Measurements from ENCODE around the gene MAN2A1.

The MAN2A1 gene

DNA sequence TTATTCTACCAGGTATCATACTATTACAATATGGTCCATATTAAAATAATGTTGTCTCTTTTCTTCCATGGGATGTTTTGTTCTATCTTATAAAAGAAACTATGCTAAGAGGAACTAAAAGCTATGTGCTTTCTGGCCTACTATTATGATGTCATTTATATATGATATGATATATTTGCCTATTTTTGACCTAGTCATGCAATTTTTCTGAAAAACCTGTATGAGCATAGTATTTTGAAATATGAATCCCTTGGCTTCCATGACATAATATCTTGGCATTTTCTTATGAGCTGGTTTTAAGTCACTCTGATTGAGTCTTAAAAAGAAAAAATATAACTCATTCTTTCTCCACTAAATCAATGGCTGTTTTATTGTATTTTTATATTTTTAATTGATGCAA lies 60.7 kb downstream of the MAN2A1 start (continued):
- TF ChIP-seq, protein P1, sequence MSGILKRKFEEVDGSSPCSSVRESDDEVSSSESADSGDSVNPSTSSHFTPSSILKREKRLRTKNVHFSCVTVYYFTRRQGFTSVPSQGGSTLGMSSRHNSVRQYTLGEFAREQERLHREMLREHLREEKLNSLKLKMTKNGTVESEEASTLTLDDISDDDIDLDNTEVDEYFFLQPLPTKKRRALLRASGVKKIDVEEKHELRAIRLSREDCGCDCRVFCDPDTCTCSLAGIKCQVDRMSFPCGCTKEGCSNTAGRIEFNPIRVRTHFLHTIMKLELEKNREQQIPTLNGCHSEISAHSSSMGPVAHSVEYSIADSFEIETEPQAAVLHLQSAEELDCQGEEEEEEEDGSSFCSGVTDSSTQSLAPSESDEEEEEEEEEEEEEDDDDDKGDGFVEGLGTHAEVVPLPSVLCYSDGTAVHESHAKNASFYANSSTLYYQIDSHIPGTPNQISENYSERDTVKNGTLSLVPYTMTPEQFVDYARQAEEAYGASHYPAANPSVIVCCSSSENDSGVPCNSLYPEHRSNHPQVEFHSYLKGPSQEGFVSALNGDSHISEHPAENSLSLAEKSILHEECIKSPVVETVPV (CRISPR knock-in tag; IDR thresholded peaks at IDR 0.05): no peak
- TF ChIP-seq TOX (CRISPR knock-in tag; IDR thresholded peaks at IDR 0.05; ENCODE audit: borderline replicate concordance) (no peak), CSDC2 (CRISPR knock-in tag; IDR thresholded peaks at IDR 0.05) (no peak), ISL1 (CRISPR knock-in tag; IDR thresholded peaks at IDR 0.05) (no peak), ZFP30 (CRISPR knock-in tag; IDR thresholded peaks at IDR 0.05) (no peak), GLIS3 (CRISPR knock-in tag; IDR thresholded peaks at IDR 0.05) (no peak)

DNA sequence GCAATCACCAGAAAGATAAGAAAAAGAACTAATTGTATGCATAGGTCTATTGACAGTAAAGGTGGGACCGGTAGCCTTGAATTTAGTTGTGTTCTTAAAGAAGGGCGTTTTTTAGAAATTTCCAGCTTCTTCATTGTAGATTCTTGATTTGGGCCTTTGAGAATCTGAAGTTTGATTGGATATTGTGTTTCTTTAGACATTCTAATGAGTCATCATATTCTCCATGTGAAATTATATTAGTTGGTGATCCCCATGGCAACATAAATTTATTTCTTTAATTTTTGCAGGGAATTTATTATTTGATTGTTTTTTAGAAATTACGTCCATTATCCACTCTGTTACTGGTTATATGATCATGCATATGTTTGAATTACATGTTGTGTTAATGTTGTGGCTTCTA lies 63.6 kb downstream of the MAN2A1 start:
- ATAC-seq: peak; percentile 43; the same call in 1 of the 3 replicates
- TF ChIP-seq SNAI2 (CRISPR knock-in tag; IDR thresholded peaks at IDR 0.05): no peak
- no peak for TF ChIP-seq ZFP3 (CRISPR knock-in tag; IDR thresholded peaks at IDR 0.05)
- TF ChIP-seq ZC3H10 (CRISPR knock-in tag; IDR thresholded peaks at IDR 0.05): no peak
- TF ChIP-seq, protein P2, sequence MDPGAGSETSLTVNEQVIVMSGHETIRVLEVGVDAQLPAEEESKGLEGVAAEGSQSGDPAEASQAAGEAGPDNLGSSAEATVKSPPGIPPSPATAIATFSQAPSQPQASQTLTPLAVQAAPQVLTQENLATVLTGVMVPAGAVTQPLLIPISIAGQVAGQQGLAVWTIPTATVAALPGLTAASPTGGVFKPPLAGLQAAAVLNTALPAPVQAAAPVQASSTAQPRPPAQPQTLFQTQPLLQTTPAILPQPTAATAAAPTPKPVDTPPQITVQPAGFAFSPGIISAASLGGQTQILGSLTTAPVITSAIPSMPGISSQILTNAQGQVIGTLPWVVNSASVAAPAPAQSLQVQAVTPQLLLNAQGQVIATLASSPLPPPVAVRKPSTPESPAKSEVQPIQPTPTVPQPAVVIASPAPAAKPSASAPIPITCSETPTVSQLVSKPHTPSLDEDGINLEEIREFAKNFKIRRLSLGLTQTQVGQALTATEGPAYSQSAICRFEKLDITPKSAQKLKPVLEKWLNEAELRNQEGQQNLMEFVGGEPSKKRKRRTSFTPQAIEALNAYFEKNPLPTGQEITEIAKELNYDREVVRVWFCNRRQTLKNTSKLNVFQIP (CRISPR knock-in tag; IDR thresholded peaks at IDR 0.05; ENCODE audit: borderline replicate concordance, low read depth): no peak
- TF ChIP-seq, protein P1 (CRISPR knock-in tag; IDR thresholded peaks at IDR 0.05): no peak
- TF ChIP-seq ARNTL (CRISPR knock-in tag; IDR thresholded peaks at IDR 0.05; ENCODE audit: borderline replicate concordance, low read depth): no peak
- no peak for TF ChIP-seq BACH2 (CRISPR knock-in tag; IDR thresholded peaks at IDR 0.05; ENCODE audit: borderline replicate concordance)
- TF ChIP-seq TCF4 (CRISPR knock-in tag; IDR thresholded peaks at IDR 0.05; ENCODE audit: borderline replicate concordance): no peak
- TF ChIP-seq, protein P3, sequence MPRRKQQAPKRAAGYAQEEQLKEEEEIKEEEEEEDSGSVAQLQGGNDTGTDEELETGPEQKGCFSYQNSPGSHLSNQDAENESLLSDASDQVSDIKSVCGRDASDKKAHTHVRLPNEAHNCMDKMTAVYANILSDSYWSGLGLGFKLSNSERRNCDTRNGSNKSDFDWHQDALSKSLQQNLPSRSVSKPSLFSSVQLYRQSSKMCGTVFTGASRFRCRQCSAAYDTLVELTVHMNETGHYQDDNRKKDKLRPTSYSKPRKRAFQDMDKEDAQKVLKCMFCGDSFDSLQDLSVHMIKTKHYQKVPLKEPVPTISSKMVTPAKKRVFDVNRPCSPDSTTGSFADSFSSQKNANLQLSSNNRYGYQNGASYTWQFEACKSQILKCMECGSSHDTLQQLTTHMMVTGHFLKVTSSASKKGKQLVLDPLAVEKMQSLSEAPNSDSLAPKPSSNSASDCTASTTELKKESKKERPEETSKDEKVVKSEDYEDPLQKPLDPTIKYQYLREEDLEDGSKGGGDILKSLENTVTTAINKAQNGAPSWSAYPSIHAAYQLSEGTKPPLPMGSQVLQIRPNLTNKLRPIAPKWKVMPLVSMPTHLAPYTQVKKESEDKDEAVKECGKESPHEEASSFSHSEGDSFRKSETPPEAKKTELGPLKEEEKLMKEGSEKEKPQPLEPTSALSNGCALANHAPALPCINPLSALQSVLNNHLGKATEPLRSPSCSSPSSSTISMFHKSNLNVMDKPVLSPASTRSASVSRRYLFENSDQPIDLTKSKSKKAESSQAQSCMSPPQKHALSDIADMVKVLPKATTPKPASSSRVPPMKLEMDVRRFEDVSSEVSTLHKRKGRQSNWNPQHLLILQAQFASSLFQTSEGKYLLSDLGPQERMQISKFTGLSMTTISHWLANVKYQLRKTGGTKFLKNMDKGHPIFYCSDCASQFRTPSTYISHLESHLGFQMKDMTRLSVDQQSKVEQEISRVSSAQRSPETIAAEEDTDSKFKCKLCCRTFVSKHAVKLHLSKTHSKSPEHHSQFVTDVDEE (CRISPR knock-in tag; IDR thresholded peaks at IDR 0.05): no peak
- no peak for TF ChIP-seq PPARA (CRISPR knock-in tag; IDR thresholded peaks at IDR 0.05; ENCODE audit: borderline replicate concordance)
- no peak for TF ChIP-seq CSDC2 (CRISPR knock-in tag; IDR thresholded peaks at IDR 0.05)
- no peak for TF ChIP-seq ESRRG (CRISPR knock-in tag; IDR thresholded peaks at IDR 0.05)
- TF ChIP-seq GLIS3 (CRISPR knock-in tag; IDR thresholded peaks at IDR 0.05): no peak
- TF ChIP-seq ZFP30 (CRISPR knock-in tag; IDR thresholded peaks at IDR 0.05): no peak
- no peak for TF ChIP-seq ZNF70 (CRISPR knock-in tag; IDR thresholded peaks at IDR 0.05)
- no peak for TF ChIP-seq ISL1 (CRISPR knock-in tag; IDR thresholded peaks at IDR 0.05)
- TF ChIP-seq TOX (CRISPR knock-in tag; IDR thresholded peaks at IDR 0.05; ENCODE audit: borderline replicate concordance): no peak
- TF ChIP-seq, protein P4, sequence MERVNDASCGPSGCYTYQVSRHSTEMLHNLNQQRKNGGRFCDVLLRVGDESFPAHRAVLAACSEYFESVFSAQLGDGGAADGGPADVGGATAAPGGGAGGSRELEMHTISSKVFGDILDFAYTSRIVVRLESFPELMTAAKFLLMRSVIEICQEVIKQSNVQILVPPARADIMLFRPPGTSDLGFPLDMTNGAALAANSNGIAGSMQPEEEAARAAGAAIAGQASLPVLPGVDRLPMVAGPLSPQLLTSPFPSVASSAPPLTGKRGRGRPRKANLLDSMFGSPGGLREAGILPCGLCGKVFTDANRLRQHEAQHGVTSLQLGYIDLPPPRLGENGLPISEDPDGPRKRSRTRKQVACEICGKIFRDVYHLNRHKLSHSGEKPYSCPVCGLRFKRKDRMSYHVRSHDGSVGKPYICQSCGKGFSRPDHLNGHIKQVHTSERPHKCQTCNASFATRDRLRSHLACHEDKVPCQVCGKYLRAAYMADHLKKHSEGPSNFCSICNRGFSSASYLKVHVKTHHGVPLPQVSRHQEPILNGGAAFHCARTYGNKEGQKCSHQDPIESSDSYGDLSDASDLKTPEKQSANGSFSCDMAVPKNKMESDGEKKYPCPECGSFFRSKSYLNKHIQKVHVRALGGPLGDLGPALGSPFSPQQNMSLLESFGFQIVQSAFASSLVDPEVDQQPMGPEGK (CRISPR knock-in tag; IDR thresholded peaks at IDR 0.05; ENCODE audit: borderline replicate concordance): no peak
- TF ChIP-seq ZNF8 (CRISPR knock-in tag; IDR thresholded peaks at IDR 0.05): no peak
- TF ChIP-seq, protein P5, sequence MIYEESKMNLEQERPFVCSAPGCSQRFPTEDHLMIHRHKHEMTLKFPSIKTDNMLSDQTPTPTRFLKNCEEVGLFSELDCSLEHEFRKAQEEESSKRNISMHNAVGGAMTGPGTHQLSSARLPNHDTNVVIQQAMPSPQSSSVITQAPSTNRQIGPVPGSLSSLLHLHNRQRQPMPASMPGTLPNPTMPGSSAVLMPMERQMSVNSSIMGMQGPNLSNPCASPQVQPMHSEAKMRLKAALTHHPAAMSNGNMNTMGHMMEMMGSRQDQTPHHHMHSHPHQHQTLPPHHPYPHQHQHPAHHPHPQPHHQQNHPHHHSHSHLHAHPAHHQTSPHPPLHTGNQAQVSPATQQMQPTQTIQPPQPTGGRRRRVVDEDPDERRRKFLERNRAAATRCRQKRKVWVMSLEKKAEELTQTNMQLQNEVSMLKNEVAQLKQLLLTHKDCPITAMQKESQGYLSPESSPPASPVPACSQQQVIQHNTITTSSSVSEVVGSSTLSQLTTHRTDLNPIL (CRISPR knock-in tag; IDR thresholded peaks at IDR 0.05; ENCODE audit: low read depth): no peak
